Lower lobe of right lung (tissue), 2 donors: ENCODE measurements around the gene PDCD2L. TPM values are rescaled to one million over a fixed set of nuclear protein-coding genes. Genes with fewer than 3 reads are reported as not detected.

Experiments
- ATAC-seq, 2 donors: fragments of 200-7000 bp; cut with Tn5 transposase; one replicate each; pipeline ENCODE4 v1.9.1; 2020 to 2022; ENCODE audit warnings: mild to moderate bottlenecking in 2 of 2, moderate library complexity in 2 of 2
- DNase-seq: peaks from one replicate; pipeline ENCODE4 v3.0.0-alpha.2; 2020
- H3K27ac ChIP-seq: fragments of 200-600 bp; one replicate; pipeline ENCODE4 v1.8.0; 2022
- H3K27me3 ChIP-seq: fragments of 200-600 bp; one replicate; pipeline ENCODE4 v1.8.0; 2022; ENCODE audit warnings: low read depth
- H3K36me3 ChIP-seq: fragments of 200-600 bp; one replicate; pipeline ENCODE4 v1.8.0; 2022; ENCODE audit warnings: mild to moderate bottlenecking
- H3K4me1 ChIP-seq: fragments of 200-600 bp; one replicate; pipeline ENCODE4 v1.8.0; 2022
- H3K4me3 ChIP-seq: fragments of 200-600 bp; one replicate; pipeline ENCODE4 v1.8.0; 2022; ENCODE audit warnings: mild to moderate bottlenecking
- H3K9me3 ChIP-seq: fragments of 200-600 bp; one replicate; pipeline ENCODE4 v1.8.0; 2022
- CTCF ChIP-seq: fragments of 200-600 bp; IDR thresholded peaks from one replicate; pipeline ENCODE4 v1.8.0; 2022; ENCODE audit warnings: antibody characterized with exemption, mild to moderate bottlenecking
- intact Hi-C: fragments of 100-400 bp; cut with DNase I; formaldehyde crosslinking; loops from one replicate; pipeline ENCODE4 v1.11.0; 2022
- total RNA-seq: library from RNA; stranded (reverse); fragmentation: NEBNext Ultra II Directional; extraction: Animal tissue kit (Norgen Biotek cat#: 25700); gene quantifications from one replicate; pipeline ENCODE4 v1.2.1, GENCODE V29; 2021
- donor health status: DM: no; HTN: yes; CAD: no; lungs with severe emphysema.

PDCD2L gene
- total RNA-seq, 1 donor from 2014 or later: 8.7 TPM

DNA sequence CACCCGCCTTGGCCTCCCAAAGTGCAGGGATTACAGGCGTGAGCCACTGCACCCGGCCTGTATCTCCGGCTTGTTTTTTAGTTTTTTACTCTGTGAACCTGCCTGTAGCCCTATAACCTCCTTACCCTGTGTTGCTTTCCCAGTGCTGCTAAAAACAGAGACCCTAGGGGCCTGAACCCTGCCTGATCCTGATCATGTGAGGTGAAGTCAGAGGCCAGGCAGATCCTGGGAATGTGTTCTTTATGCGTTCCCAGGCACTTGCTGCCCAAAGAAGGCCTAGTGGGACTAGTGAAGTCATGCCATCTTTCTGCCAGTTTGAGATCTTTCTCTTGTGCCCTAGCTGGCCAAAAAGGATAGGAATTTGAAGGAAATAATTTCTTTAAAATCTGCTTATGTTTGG lies 28.6 kb downstream of the PDCD2L start:
- DNase-seq (no peak), ATAC-seq (no peak)
- Histone ChIP-seq H3K27ac (peak overlapping the region; percentile 14), H3K36me3 (peaks cover 55% of the 10 kb centered on the region), H3K4me1 (peaks cover 34% of the 10 kb centered on the region), H3K9me3 (no peaks in the 10 kb centered on the region), H3K27me3 (no peaks in the 10 kb centered on the region), H3K4me3 (no peak overlapping the region)
- intact Hi-C loops: no loop called here
- no peak for TF ChIP-seq CTCF

DNA sequence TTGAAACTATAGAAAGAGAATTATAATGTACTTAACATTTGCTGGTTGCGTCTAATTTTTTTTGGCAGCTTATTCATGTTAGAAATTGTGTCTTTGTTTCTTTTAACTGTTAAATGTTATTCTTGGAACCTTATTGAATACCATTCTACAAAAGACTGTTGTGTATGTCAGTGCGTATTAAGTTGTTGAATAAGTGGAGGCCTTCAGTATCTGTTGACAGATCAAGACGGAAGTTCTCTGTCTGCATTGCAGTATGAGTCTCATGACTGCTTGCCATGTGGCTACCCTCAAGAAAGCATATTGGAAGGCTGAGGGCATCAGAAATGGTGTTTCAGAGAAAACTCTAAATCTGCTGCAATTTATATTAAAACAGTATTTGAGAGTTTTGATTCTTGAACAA lies 32.5 kb downstream of the PDCD2L start:
- no peak for TF ChIP-seq CTCF
- intact Hi-C loops: no loop called here

DNA sequence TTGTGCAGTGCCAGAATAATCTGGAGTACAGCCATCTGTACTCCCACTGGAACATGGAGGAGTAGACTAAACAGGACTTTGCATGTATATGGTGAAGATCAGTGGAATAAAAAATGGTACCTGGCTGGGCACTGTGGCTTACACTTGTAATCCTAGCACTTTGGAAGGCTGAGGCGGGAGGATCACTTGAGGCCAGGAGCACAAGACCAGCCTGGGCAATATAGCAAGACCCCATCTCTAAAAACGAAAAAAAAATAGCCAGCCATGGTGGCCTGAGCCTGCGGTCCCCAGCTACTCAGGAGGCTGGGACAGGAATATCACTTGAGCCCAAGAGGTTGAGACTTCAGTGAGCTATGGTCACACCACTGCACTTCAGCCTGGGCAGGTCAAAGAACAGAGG lies 44.0 kb downstream of the PDCD2L start:
- H3K27me3 ChIP-seq: no peaks in the 10 kb centered on the region
- no peaks in the 10 kb centered on the region for H3K9me3 ChIP-seq
- peaks cover 100% of the 10 kb centered on the region for H3K36me3 ChIP-seq
- no peaks in the 10 kb centered on the region for H3K4me1 ChIP-seq
- H3K27ac ChIP-seq: no peak overlapping the region
- DNase-seq: no peak
- no peak for ATAC-seq
- intact Hi-C loops: no loop called here
- no peak for TF ChIP-seq CTCF
- no peak overlapping the region for H3K4me3 ChIP-seq

More for the DNA sequence above, 32.5 kb downstream of the PDCD2L start:
- ATAC-seq: no peak
- Histone ChIP-seq H3K4me3 (no peak overlapping the region), H3K27me3 (no peaks in the 10 kb centered on the region), H3K36me3 (peaks cover 94% of the 10 kb centered on the region), H3K27ac (no peak overlapping the region), H3K4me1 (peaks cover 5% of the 10 kb centered on the region), H3K9me3 (no peaks in the 10 kb centered on the region)
- no peak for DNase-seq

DNA sequence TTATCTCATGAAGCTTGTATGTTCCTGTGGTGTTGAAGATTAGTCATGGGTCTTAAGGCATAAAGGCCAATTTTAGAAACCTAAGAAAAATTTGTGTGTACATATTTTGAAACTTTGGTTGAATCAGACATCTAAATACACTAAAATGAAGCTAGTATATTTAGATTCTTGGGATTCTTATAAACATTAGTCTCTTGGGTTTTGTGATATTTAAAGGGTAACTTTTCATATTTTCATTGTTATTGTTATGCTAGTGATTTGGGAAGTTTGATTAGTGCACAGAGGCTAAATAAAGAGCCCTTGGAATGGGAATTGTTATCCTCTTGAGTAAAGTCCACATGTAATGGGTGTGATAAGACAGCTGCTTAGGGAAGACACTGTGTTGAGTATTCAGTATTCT lies 48.5 kb downstream of the PDCD2L start:
- no peak for TF ChIP-seq CTCF
- Histone ChIP-seq H3K4me3 (no peak overlapping the region), H3K36me3 (peaks cover 96% of the 10 kb centered on the region), H3K27me3 (no peaks in the 10 kb centered on the region), H3K4me1 (no peaks in the 10 kb centered on the region), H3K27ac (no peak overlapping the region), H3K9me3 (no peaks in the 10 kb centered on the region)
- no peak for DNase-seq
- no peak for ATAC-seq
- intact Hi-C loops: no loop called here

DNA sequence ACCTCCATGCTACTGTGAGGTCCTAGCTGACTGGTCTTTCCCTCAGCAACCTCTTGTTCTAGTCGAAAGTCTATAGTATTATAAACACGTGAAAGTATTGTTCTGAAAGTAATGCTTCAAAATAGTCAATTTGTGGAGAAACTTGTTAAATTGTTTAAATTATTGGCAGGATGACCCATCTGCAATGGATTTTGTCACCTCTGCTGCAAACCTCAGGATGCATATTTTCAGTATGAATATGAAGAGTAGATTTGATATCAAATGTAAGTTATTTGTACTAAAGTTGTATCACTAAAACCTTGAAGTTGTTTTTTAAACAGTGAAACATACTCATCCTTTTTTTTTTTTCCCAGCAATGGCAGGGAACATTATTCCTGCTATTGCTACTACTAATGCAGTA lies 49.9 kb downstream of the PDCD2L start:
- DNase-seq: no peak
- H3K36me3 ChIP-seq: peaks cover 94% of the 10 kb centered on the region
- no peaks in the 10 kb centered on the region for H3K27me3 ChIP-seq

More for the DNA sequence above, 49.9 kb downstream of the PDCD2L start:
- ATAC-seq: no peak
- no peak overlapping the region for H3K4me3 ChIP-seq
- TF ChIP-seq CTCF: no peak
- intact Hi-C loops: no loop called here
- no peaks in the 10 kb centered on the region for H3K9me3 ChIP-seq
- no peak overlapping the region for H3K27ac ChIP-seq
- no peaks in the 10 kb centered on the region for H3K4me1 ChIP-seq
